Hematopoietic multipotent progenitor cell treated with erythropoietin and hydrocortisone succinate and interleukin-3 and kit ligand, for 6 days (in vitro differentiated cells): ENCODE results near the gene NUTM1.
A peak's percentile ranks its signal among the peaks of the same experiment; 100 is the strongest.
"Not testable (repeated sequence)": the region's sequence is repeated elsewhere in the genome, so short reads cannot be mapped to it uniquely, and the experiment has no call there.

ENCODE experiments used
- DNase-seq: peaks from one replicate; pipeline ENCODE4 v3.0.0-alpha.2; 2015

NUTM1 gene

GRCh38 chr15:34365091-34365825 is 22.1 kb downstream of the NUTM1 start:
- DNase-seq, result no peak

GRCh38 chr15:34365836-34366235 is 22.7 kb downstream of the NUTM1 start:
- no peak for DNase-seq

- peak; percentile 82 for DNase-seq
Measured at GRCh38 chr15:34366271-34367065, 23.4 kb downstream of the NUTM1 start.

- peak; percentile 95 for DNase-seq
Measured at GRCh38 chr15:34367101-34368081, 24.3 kb downstream of the NUTM1 start, which contains the start of gene LPCAT4. Gene LPCAT4 (minus strand): TSS chr15:34367196. CDS start chr15:34367100, 96 bp downstream.

- no peak for DNase-seq
Measured at GRCh38 chr15:34370129-34370528, 27.0 kb downstream of the NUTM1 start.

- DNase-seq, result no peak
Measured at GRCh38 chr15:34370643-34371042, 27.5 kb downstream of the NUTM1 start.

GRCh38 chr15:34373951-34374350 is 30.8 kb downstream of the NUTM1 start:
- DNase-seq, result no peak

GRCh38 chr15:34374816-34375215 is 31.7 kb downstream of the NUTM1 start:
- no peak for DNase-seq

- DNase-seq, result not testable (repeated sequence)
Measured at GRCh38 chr15:34375541-34375940, 32.4 kb downstream of the NUTM1 start.

GRCh38 chr15:34376856-34377255 is 33.7 kb downstream of the NUTM1 start:
- DNase-seq, result no peak

- not testable (repeated sequence) for DNase-seq
Measured at GRCh38 chr15:34380491-34380890, 37.4 kb downstream of the NUTM1 start.

GRCh38 chr15:34381829-34382521 is 38.9 kb downstream of the NUTM1 start:
- not testable (repeated sequence) for DNase-seq

- not testable (repeated sequence) for DNase-seq
Measured at GRCh38 chr15:34389594-34390086, 46.5 kb downstream of the NUTM1 start.

- not testable (repeated sequence) for DNase-seq
Measured at GRCh38 chr15:34392981-34393380, 49.9 kb downstream of the NUTM1 start.

GRCh38 chr15:34397637-34398259 is 54.6 kb downstream of the NUTM1 start:
- not testable (repeated sequence) for DNase-seq

- DNase-seq, result not testable (repeated sequence)
Measured at GRCh38 chr15:34403160-34403598, 60.1 kb downstream of the NUTM1 start.

- DNase-seq, result not testable (repeated sequence)
Measured at GRCh38 chr15:34403899-34404298, 60.8 kb downstream of the NUTM1 start.
